Activated B cell treated with CpG ODN at 0.5 μM for 24 hours (primary cell): Measurements from ENCODE around the gene CEMIP. TPM values are rescaled to one million over a fixed set of nuclear protein-coding genes. Genes with fewer than 3 reads are reported as not detected.

Experiments used
- ATAC-seq: fragments of 200-7000 bp; cut with Tn5 transposase; one replicate; pipeline ENCODE4 v1.10.0; 2021; ENCODE audit warnings: low read depth, mild to moderate bottlenecking, moderate library complexity
- CTCF ChIA-PET: fragments of 350-600 bp; sonication (Branson Sonifier 250); formaldehyde crosslinking; loops from one replicate; lab custom pipeline; 2021; ENCODE audit warnings: antibody characterized with exemption; lab: Charles Lee
- POLR2A ChIA-PET: fragments of 350-600 bp; sonication (Branson Sonifier 250); formaldehyde crosslinking; loops from one replicate; lab custom pipeline; 2021; ENCODE audit warnings: antibody characterized with exemption; lab: Charles Lee
- DNase-seq: peaks from one replicate; pipeline ENCODE4 v3.0.0; 2022
- H3K27ac Mint-ChIP-seq: one replicate; pipeline ENCODE4 v1.8.0; 2020; ENCODE audit warnings: mixed read lengths
- H3K27me3 Mint-ChIP-seq: one replicate; pipeline ENCODE4 v1.8.0; 2021; ENCODE audit warnings: mixed read lengths
- H3K36me3 Mint-ChIP-seq: one replicate; pipeline ENCODE4 v1.8.0; 2021; ENCODE audit warnings: low read depth, mixed read lengths
- H3K4me1 Mint-ChIP-seq: one replicate; pipeline ENCODE4 v1.8.0; 2021; ENCODE audit warnings: mixed read lengths
- H3K4me3 Mint-ChIP-seq: one replicate; pipeline ENCODE4 v1.8.0; 2020; ENCODE audit warnings: mild to moderate bottlenecking, mixed read lengths
- H3K9me3 Mint-ChIP-seq: one replicate; pipeline ENCODE4 v1.8.0; 2020; ENCODE audit warnings: mixed read lengths
- intact Hi-C: fragments of 100-400 bp; cut with micrococcal nuclease; formaldehyde crosslinking; loops from one replicate; pipeline ENCODE4 v1.15.1; 2024
- total RNA-seq: library from RNA; stranded (reverse); gene quantifications from 2 replicates; pipeline ENCODE4 v1.2.3, GENCODE V29; 2022
- TF ChIP-seq, protein P1 (sequence below): fragments of 200-600 bp; IDR thresholded peaks from one replicate; pipeline ENCODE4 v1.8.0; 2022; ENCODE audit warnings: antibody characterized with exemption, mild to moderate bottlenecking

CEMIP gene
- total RNA-seq, 1 donor from 2014 or later, result not detected

DNA sequence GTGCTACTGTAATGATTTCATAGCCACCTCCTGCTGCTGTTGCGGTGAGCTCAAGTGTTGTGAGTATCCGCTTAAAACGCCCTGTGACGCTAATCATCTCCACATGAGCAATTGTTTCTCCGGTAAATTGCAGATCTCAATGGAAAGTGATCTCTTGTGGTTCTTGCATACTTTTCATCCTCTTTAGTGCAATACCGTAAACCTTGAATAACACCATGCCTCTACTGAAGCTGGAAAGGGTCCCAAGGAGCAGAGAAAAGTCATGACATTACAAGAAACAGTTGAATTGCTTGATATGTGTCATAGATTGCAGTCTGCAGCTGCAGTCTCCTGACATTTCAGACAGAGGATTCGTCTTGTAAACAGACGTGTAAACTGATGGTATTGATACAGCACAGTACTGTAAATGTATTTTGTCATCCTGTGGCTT is 6.0 kb upstream of the CEMIP start:
- intact Hi-C loops, result no loop called here
- Mint-ChIP-seq H3K27me3 (peaks cover 12% of the 10 kb centered on the region), H3K4me3 (no peak overlapping the region), H3K4me1 (no peaks in the 10 kb centered on the region), H3K27ac (no peak overlapping the region), H3K9me3 (no peaks in the 10 kb centered on the region), H3K36me3 (no peaks in the 10 kb centered on the region)
- POLR2A ChIA-PET, result no interaction called here
- no peak for DNase-seq
- CTCF ChIA-PET, result interaction anchor here (0.5 kb wide), 1 partner anchor 317 kb away, joined by 3 read pairs; no protein-coding TSS in a partner anchor
- TF ChIP-seq, protein P1, sequence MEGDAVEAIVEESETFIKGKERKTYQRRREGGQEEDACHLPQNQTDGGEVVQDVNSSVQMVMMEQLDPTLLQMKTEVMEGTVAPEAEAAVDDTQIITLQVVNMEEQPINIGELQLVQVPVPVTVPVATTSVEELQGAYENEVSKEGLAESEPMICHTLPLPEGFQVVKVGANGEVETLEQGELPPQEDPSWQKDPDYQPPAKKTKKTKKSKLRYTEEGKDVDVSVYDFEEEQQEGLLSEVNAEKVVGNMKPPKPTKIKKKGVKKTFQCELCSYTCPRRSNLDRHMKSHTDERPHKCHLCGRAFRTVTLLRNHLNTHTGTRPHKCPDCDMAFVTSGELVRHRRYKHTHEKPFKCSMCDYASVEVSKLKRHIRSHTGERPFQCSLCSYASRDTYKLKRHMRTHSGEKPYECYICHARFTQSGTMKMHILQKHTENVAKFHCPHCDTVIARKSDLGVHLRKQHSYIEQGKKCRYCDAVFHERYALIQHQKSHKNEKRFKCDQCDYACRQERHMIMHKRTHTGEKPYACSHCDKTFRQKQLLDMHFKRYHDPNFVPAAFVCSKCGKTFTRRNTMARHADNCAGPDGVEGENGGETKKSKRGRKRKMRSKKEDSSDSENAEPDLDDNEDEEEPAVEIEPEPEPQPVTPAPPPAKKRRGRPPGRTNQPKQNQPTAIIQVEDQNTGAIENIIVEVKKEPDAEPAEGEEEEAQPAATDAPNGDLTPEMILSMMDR, result no peak
- ATAC-seq, result no peak

DNA sequence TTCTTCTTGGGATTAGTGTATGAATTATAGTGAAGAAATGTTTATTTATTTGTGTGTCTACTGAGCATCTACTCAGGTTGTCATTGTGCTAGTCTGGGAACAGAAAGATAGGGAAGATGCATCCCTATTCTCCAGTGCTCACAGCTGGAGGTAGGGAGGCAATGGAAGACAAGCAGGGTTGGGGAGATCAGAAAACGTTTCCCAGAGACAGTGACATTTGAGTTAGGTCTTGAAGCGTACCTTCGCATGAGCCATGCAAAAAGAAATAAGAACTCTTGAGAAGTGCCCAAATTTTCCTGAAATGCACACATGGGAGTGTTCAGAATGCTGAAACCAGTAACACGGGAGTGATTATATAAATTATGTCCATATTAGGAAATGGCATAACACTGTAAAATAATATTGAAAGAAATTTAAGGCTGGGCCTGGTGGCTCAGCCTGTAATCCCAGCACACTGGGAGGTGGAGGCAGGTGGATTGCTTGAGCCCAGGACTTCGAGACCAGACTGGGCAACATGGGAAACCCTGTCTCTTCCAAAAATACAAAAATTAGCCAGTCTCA is 5.3 kb upstream of the CEMIP start:
- DNase-seq (no peak), ATAC-seq (no peak)
- H3K27me3 Mint-ChIP-seq, result peaks cover 16% of the 10 kb centered on the region
- ChIA-PET POLR2A (no interaction called here), CTCF (no interaction called here)
- intact Hi-C loops, result no loop called here
- TF ChIP-seq, protein P1, result no peak
- H3K4me1 Mint-ChIP-seq, result no peaks in the 10 kb centered on the region
- no peaks in the 10 kb centered on the region for H3K36me3 Mint-ChIP-seq
- no peak overlapping the region for H3K27ac Mint-ChIP-seq
- H3K4me3 Mint-ChIP-seq, result no peak overlapping the region
- H3K9me3 Mint-ChIP-seq, result no peaks in the 10 kb centered on the region

DNA sequence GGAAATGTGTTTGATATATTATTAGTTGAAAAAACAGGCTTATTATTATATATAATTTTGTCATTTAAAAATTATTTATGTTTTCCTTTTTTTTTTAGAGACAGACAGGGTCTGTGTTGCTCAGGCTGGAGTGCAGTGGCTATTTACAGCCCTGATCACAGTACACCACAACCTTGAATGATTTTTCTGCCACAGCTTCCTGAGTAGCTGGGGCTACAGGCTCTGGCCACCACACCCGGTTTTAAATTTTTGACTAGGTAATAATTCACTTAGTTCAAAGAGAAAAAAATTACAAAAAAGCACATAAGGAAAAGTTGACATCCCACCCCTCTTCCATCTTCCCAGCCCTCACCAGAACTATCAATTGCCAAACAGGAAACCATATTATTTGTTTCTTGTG is 4.7 kb upstream of the CEMIP start:
- no peak for ATAC-seq
- POLR2A ChIA-PET, result no interaction called here
- H3K9me3 Mint-ChIP-seq, result no peaks in the 10 kb centered on the region
- no peak overlapping the region for H3K27ac Mint-ChIP-seq
- H3K27me3 Mint-ChIP-seq, result peaks cover 16% of the 10 kb centered on the region
- CTCF ChIA-PET, result interaction anchor here (4.1 kb wide), 1 partner anchor 320 kb away, joined by 54 read pairs; no protein-coding TSS in a partner anchor
- intact Hi-C loops, result no loop called here
- no peak overlapping the region for H3K4me3 Mint-ChIP-seq
- TF ChIP-seq, protein P1, result no peak
- peaks cover under 1% of the 10 kb centered on the region for H3K4me1 Mint-ChIP-seq
- no peaks in the 10 kb centered on the region for H3K36me3 Mint-ChIP-seq
- no peak for DNase-seq

DNA sequence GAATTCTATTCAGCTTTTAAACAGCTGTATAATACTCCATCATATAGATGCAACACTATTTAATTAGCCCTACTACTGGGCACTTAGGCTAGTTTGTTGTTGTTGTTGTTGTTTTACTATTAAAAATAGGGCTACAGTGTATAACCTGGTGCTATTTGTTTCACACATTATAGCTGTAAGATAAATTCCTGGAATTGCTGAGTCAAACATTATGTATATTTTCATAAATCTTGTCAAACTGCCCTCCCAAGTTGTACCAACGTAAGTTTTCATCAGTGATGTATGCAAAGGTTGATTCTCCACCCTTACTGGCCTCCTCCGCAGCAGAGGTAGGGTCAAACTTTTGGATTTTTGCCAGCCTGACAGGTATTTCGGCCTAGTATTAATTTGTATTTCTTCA is 3.8 kb upstream of the CEMIP start:
- CTCF ChIA-PET, result interaction anchor here (1.2 to 4.1 kb wide), 6 partner anchors 8 to 491 kb away, joined by 3 to 54 read pairs (median 11); no protein-coding TSS in a partner anchor
- Mint-ChIP-seq H3K4me1 (peaks cover 8% of the 10 kb centered on the region), H3K36me3 (no peaks in the 10 kb centered on the region), H3K27ac (no peak overlapping the region), H3K9me3 (no peaks in the 10 kb centered on the region), H3K4me3 (no peak overlapping the region), H3K27me3 (peaks cover 23% of the 10 kb centered on the region)
- TF ChIP-seq, protein P1, result no peak
- ATAC-seq, result no peak
- POLR2A ChIA-PET, result no interaction called here
- intact Hi-C loops, result loop anchor here (5.0 kb wide), 1 partner anchor 492 kb away; no protein-coding TSS in a partner anchor
- DNase-seq, result no peak

DNA sequence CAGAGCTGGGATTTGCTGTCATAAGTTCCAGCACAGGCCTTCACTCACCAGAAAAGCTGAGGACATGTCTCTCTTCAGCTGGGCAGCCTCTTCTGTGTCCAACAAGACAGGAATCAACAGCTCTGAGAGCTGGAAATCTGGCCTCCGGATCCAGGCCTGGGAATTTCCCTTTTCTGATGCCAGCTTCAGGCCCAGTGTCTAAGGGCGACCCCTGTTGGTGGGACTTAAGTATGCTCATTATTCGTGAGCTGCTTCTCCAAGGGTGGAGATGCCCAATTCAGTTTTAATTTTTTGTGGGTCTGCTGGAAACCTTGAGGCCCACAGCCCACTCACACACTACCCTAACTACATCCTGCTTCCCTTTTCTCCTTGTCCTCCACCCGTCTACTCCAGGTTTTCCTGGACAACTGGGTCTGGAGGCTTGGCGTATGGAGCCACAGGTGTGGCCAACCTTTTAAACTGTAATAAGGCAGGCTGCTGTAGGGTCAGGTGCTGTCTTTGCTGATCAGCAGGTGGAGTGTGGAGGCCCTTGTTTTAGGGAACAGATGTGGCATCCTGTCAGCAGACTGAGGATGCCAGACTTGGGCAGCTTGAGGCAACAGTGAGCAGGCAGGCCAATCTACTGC is 2.6 kb upstream of the CEMIP start:
- Mint-ChIP-seq H3K4me1 (peaks cover 8% of the 10 kb centered on the region), H3K36me3 (no peaks in the 10 kb centered on the region), H3K27me3 (peaks cover 24% of the 10 kb centered on the region), H3K9me3 (no peaks in the 10 kb centered on the region), H3K4me3 (no peak overlapping the region), H3K27ac (no peak overlapping the region)
- CTCF ChIA-PET, result interaction anchor here (0.5 to 4.1 kb wide), 20 partner anchors 9 to 490 kb away, joined by 3 to 54 read pairs (median 3); no protein-coding TSS in a partner anchor
- intact Hi-C loops, result loop anchor here (1.0 to 5.0 kb wide), 2 partner anchors 209 to 491 kb away; no protein-coding TSS in a partner anchor
- POLR2A ChIA-PET, result no interaction called here
- ATAC-seq (peak; percentile 62), DNase-seq (peak; percentile 27)
- TF ChIP-seq, protein P1, result no peak
